Ectodermal cell (in vitro differentiated cells): ENCODE data around the gene ESPL1.
A peak's percentile ranks its signal among the peaks of the same experiment; 100 is the strongest.

ENCODE experiments used
- H3K27ac ChIP-seq: 2 replicates; pipeline ENCODE4 v1.7.0; 2013; ENCODE audit warnings: mild to moderate bottlenecking, low read depth, low read length; ENCODE audit not compliant: insufficient read depth, poor library complexity, severe bottlenecking
- H3K27me3 ChIP-seq: 2 replicates; pipeline ENCODE4 v1.7.0; 2013; ENCODE audit warnings: mild to moderate bottlenecking, low read length; ENCODE audit not compliant: insufficient read depth, control insufficient read depth, poor library complexity, severe bottlenecking
- H3K36me3 ChIP-seq: one replicate; pipeline ENCODE4 v1.7.0; 2013; ENCODE audit warnings: low read length; ENCODE audit not compliant: control insufficient read depth, insufficient read depth
- H3K4me1 ChIP-seq: one replicate; pipeline ENCODE4 v1.7.0; 2013; ENCODE audit warnings: low read length; ENCODE audit not compliant: control insufficient read depth, insufficient read depth
- H3K4me3 ChIP-seq: 2 replicates; pipeline ENCODE4 v1.7.0; 2013; ENCODE audit warnings: low read depth, low read length, control low read depth; ENCODE audit not compliant: insufficient read depth
- H3K9me3 ChIP-seq: 2 replicates; pipeline ENCODE4 v1.7.0; 2013; ENCODE audit warnings: mild to moderate bottlenecking, low read length, moderate library complexity; ENCODE audit not compliant: control insufficient read depth
- WGBS, 2 experiments: methylation state at CpG; one replicate each; pipeline ENCODE4 v1.1.7; 2013; ENCODE audit warnings: missing lambda C conversion rate in 2 of 2; 5-methylcytosine and 5-hydroxymethylcytosine counted together

ESPL1 gene

DNA sequence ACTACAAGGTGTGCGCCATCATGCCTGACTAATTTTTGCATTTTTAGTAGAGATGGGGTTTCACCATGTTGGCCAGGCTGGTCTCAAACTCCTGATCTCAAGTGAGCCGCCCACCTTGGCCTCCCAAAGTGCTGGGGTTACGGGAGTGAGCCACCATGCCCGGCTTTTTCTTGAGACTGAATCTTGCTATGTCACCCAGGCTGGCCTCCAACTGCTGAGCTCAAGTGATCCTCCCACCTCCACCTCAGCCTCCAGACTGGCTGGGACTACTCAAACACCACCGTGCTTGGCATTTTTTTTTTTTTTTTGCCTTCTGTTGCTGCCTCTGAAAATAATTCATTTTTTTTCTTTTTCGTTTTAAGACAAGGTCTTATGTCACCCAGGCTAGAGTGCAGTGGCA is 8.2 kb upstream of the ESPL1 start:
- H3K36me3 ChIP-seq = no peaks in the 10 kb centered on the region
- H3K9me3 ChIP-seq = no peaks in the 10 kb centered on the region
- no peaks in the 10 kb centered on the region for H3K27me3 ChIP-seq
- H3K4me1 ChIP-seq = no peaks in the 10 kb centered on the region
- H3K27ac ChIP-seq = no peak overlapping the region
- 91 to 92% methylated on average over 6 of the region's 6 CpGs for WGBS, 2 experiments
- H3K4me3 ChIP-seq = no peak overlapping the region

GRCh38 chr12:53265783-53266182 is 2.3 kb upstream of the ESPL1 start:
- H3K4me1 ChIP-seq = peaks cover 22% of the 10 kb centered on the region
- H3K36me3 ChIP-seq = peaks cover 10% of the 10 kb centered on the region
- no peak overlapping the region for H3K27ac ChIP-seq
- no peaks in the 10 kb centered on the region for H3K9me3 ChIP-seq
- H3K4me3 ChIP-seq = no peak overlapping the region
- 87 to 94% methylated on average over 1 of the region's 2 CpGs for WGBS, 2 experiments
- H3K27me3 ChIP-seq = no peaks in the 10 kb centered on the region

- Histone ChIP-seq H3K27me3 (no peaks in the 10 kb centered on the region), H3K4me3 (peak overlapping the region; percentile 54), H3K36me3 (peaks cover 10% of the 10 kb centered on the region), H3K4me1 (peaks cover 22% of the 10 kb centered on the region), H3K27ac (no peak overlapping the region), H3K9me3 (no peaks in the 10 kb centered on the region)
- 78 to 80% methylated on average over 18 of the region's 18 CpGs for WGBS, 2 experiments
These were observed 647 bp upstream of the ESPL1 start for GRCh38 chr12:53267306-53267998.

- Histone ChIP-seq H3K27ac (no peak overlapping the region), H3K9me3 (no peaks in the 10 kb centered on the region), H3K4me1 (peaks cover 22% of the 10 kb centered on the region), H3K27me3 (no peaks in the 10 kb centered on the region), H3K36me3 (peaks cover 10% of the 10 kb centered on the region), H3K4me3 (peak overlapping the region; percentile 54)
- 67% methylated on average over 20 of the region's 20 CpGs for WGBS, 2 experiments
These were observed 797 bp downstream of the ESPL1 start for GRCh38 chr12:53268630-53269562.

- WGBS, 2 experiments = 96 to 97% methylated on average over 5 of the region's 5 CpGs
- H3K4me3 ChIP-seq = no peak overlapping the region
- H3K27ac ChIP-seq = no peak overlapping the region
- no peaks in the 10 kb centered on the region for H3K27me3 ChIP-seq
- H3K36me3 ChIP-seq = peaks cover 36% of the 10 kb centered on the region
- H3K4me1 ChIP-seq = peaks cover 12% of the 10 kb centered on the region
- no peaks in the 10 kb centered on the region for H3K9me3 ChIP-seq
These were observed 6.3 kb downstream of the ESPL1 start for GRCh38 chr12:53274445-53274844.

DNA sequence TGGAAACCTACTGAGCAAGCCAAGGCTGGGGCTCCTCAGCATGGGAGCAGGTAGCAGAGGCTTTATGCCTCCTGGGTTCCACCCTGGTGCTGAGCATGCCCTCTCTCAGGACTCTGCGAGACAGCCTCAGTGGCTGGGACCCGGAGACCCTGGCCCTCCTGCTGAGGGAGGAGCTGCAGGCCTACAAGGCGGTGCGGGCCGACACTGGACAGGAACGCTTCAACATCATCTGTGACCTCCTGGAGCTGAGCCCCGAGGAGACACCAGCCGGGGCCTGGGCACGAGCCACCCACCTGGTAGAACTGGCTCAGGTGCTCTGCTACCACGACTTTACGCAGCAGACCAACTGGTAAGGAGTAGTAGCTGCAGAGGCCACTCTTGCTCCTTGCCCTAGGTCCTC is 8.4 kb downstream of the ESPL1 start:
- Histone ChIP-seq H3K27ac (no peak overlapping the region), H3K4me3 (no peak overlapping the region), H3K9me3 (no peaks in the 10 kb centered on the region), H3K4me1 (no peaks in the 10 kb centered on the region), H3K36me3 (peaks cover 41% of the 10 kb centered on the region), H3K27me3 (no peaks in the 10 kb centered on the region)
- 97% methylated on average over 11 of the region's 11 CpGs for WGBS, 2 experiments

- no peak overlapping the region for H3K4me3 ChIP-seq
- no peaks in the 10 kb centered on the region for H3K4me1 ChIP-seq
- 95 to 97% methylated on average over 9 of the region's 9 CpGs for WGBS, 2 experiments
- peaks cover 53% of the 10 kb centered on the region for H3K36me3 ChIP-seq
- H3K27ac ChIP-seq = no peak overlapping the region
- H3K9me3 ChIP-seq = no peaks in the 10 kb centered on the region
- H3K27me3 ChIP-seq = no peaks in the 10 kb centered on the region
These were observed 9.9 kb downstream of the ESPL1 start for GRCh38 chr12:53277981-53278380.

DNA sequence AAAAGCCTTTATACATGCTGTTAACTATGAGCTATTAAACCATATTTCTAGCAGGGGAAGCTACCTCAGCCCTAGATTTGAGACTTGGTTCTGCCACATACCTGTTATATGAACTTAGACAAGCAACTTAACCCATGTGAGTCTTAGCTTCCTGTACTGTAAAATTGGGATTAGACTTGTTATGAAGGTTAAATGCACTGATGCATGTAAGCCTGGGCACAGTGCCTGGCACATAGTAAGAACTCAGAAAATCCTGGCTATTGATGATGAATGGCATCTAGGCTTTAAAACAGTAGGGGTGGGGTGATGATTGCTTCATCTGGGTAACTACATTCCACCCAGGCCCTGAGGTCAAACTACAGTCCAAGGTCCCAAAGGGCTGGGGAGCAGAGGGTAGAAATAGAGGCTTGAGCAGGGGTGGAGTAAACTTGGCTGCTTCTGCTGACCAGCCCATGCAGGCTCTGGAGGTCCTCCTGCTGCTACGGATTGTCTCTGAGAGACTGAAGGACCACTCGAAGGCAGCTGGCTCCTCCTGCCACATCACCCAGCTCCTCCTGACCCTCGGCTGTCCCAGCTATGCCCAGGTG is 11.3 kb downstream of the ESPL1 start:
- H3K27me3 ChIP-seq = no peaks in the 10 kb centered on the region
- peaks cover 64% of the 10 kb centered on the region for H3K36me3 ChIP-seq
- H3K9me3 ChIP-seq = no peaks in the 10 kb centered on the region
- H3K4me3 ChIP-seq = no peak overlapping the region
- no peaks in the 10 kb centered on the region for H3K4me1 ChIP-seq
- WGBS, 2 experiments = 85 to 90% methylated on average over 3 of the region's 3 CpGs
- H3K27ac ChIP-seq = no peak overlapping the region

GRCh38 chr12:53279888-53280498 is 11.9 kb downstream of the ESPL1 start:
- WGBS, 2 experiments = 92 to 97% methylated on average over 9 of the region's 9 CpGs
- no peak overlapping the region for H3K4me3 ChIP-seq
- no peaks in the 10 kb centered on the region for H3K9me3 ChIP-seq
- no peak overlapping the region for H3K27ac ChIP-seq
- H3K36me3 ChIP-seq = peaks cover 60% of the 10 kb centered on the region
- H3K4me1 ChIP-seq = no peaks in the 10 kb centered on the region
- H3K27me3 ChIP-seq = no peaks in the 10 kb centered on the region

GRCh38 chr12:53286448-53286847 is 18.3 kb downstream of the ESPL1 start:
- no peaks in the 10 kb centered on the region for H3K9me3 ChIP-seq
- 93 to 97% methylated on average over 9 of the region's 9 CpGs for WGBS, 2 experiments
- H3K4me1 ChIP-seq = no peaks in the 10 kb centered on the region
- H3K36me3 ChIP-seq = peaks cover 57% of the 10 kb centered on the region
- no peaks in the 10 kb centered on the region for H3K27me3 ChIP-seq
- no peak overlapping the region for H3K27ac ChIP-seq
- no peak overlapping the region for H3K4me3 ChIP-seq
